Fibroblast of lung (primary cell): Measurements from ENCODE around the gene MOCS2.

Source experiments
- EZH2 ChIP-seq: IDR thresholded peaks from 2 replicates; pipeline ENCODE4 v1.5.1; 2012; ENCODE audit warnings: low read length, control low read depth, mild to moderate bottlenecking; ENCODE audit errors: missing control alignments
- TF ChIP-seq, protein P1 (sequence below), 2 donors: IDR thresholded peaks in 1 of 2; conservative IDR thresholded peaks in 1 of 2; 1 replicate in 1 of 2; 2 replicates in 1 of 2; pipeline ENCODE4 v1.5.1; 2011 to 2012; ENCODE audit warnings: low read length in 2 of 2, control low read depth in 1 of 2, inconsistent platforms in 1 of 2, low read depth in 1 of 2, mild to moderate bottlenecking in 1 of 2

DNA sequence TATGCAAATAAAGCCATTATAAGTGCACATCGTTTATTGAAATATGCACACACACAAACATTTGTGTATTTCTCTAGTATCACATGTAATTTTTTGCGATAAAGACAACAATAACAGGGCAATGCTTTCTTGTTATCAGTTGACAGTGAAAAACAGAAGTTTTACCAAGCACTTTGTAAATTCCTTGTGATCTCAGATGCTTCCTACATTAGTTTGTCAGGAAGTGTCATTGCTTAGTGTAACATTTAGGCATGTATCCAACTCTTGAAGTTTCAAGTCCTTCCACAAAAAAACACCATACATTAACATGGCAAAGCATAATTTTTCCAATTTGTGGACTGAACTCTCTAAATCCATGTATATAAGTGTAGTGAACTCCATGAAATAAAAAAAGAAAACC, 46.4 kb downstream of the MOCS2 start:
- TF ChIP-seq, protein P1, sequence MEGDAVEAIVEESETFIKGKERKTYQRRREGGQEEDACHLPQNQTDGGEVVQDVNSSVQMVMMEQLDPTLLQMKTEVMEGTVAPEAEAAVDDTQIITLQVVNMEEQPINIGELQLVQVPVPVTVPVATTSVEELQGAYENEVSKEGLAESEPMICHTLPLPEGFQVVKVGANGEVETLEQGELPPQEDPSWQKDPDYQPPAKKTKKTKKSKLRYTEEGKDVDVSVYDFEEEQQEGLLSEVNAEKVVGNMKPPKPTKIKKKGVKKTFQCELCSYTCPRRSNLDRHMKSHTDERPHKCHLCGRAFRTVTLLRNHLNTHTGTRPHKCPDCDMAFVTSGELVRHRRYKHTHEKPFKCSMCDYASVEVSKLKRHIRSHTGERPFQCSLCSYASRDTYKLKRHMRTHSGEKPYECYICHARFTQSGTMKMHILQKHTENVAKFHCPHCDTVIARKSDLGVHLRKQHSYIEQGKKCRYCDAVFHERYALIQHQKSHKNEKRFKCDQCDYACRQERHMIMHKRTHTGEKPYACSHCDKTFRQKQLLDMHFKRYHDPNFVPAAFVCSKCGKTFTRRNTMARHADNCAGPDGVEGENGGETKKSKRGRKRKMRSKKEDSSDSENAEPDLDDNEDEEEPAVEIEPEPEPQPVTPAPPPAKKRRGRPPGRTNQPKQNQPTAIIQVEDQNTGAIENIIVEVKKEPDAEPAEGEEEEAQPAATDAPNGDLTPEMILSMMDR (conservative IDR thresholded peaks at IDR 0.05 in 1 of 2, IDR thresholded peaks at IDR 0.05 in 1 of 2; ENCODE audit: low read depth in 1 of 2, low read length in 2 of 2), result no peak
- no peak for TF ChIP-seq EZH2
